Spleen (tissue), 11 donors: Measurements from ENCODE around the gene GRIK2. TPM values are rescaled to one million over a fixed set of nuclear protein-coding genes. Genes with fewer than 3 reads are reported as not detected.

ENCODE experiments used
- DNase-seq: peaks from one replicate; pipeline ENCODE4 v3.0.0-alpha.2; 2020
- H3K27ac ChIP-seq, 8 donors: fragments of 200-600 bp; sonication (generic) in 7 of 8; 1 replicate in 4 of 8; 2 replicates in 4 of 8; pipeline versions ENCODE4 v1.5.0 to v1.8.0; 2016 to 2021; ENCODE audit warnings: inconsistent platforms in 4 of 8, mild to moderate bottlenecking in 4 of 8, moderate library complexity in 1 of 8
- H3K27me3 ChIP-seq, 7 donors: fragments of 200-600 bp; sonication (generic) in 6 of 7; replicated peaks in 1 of 7; 1 replicate in 4 of 7; 2 replicates in 3 of 7; pipeline versions ENCODE4 v1.5.0 to v1.8.0; 2016 to 2021; ENCODE audit warnings: inconsistent platforms in 3 of 7, mild to moderate bottlenecking in 1 of 7
- H3K36me3 ChIP-seq, 6 donors: fragments of 200-600 bp; sonication (generic) in 5 of 6; 1 replicate in 4 of 6; 2 replicates in 2 of 6; pipeline versions ENCODE4 v1.5.0 to v1.8.0; 2016 to 2021; ENCODE audit warnings: inconsistent platforms in 2 of 6
- H3K4me1 ChIP-seq, 6 donors: fragments of 200-600 bp; sonication (generic) in 5 of 6; 1 replicate in 3 of 6; 2 replicates in 3 of 6; pipeline versions ENCODE4 v1.5.0 to v1.8.0; 2016 to 2021; ENCODE audit warnings: inconsistent platforms in 3 of 6
- H3K4me3 ChIP-seq, 8 donors: fragments of 200-600 bp; sonication (generic) in 7 of 8; 1 replicate in 4 of 8; 2 replicates in 4 of 8; pipeline versions ENCODE4 v1.5.0 to v1.8.0; 2016 to 2021; ENCODE audit warnings: inconsistent platforms in 4 of 8, mild to moderate bottlenecking in 4 of 8, moderate library complexity in 2 of 8
- H3K9me3 ChIP-seq, 8 donors: fragments of 200-600 bp; sonication (generic) in 7 of 8; 1 replicate in 4 of 8; 2 replicates in 4 of 8; pipeline versions ENCODE4 v1.5.0 to v1.8.0; 2016 to 2021; ENCODE audit warnings: inconsistent platforms in 4 of 8
- POLR2A ChIP-seq, 3 donors: fragments of 450-650 bp; IDR thresholded peaks; one replicate each; pipeline ENCODE4 v1.5.1; 2017; ENCODE audit warnings: antibody characterized with exemption in 3 of 3, mild to moderate bottlenecking in 1 of 3
- POLR2AphosphoS5 ChIP-seq, 3 donors: sonication (generic); formaldehyde crosslinking; IDR thresholded peaks; one replicate each; pipeline ENCODE4 v1.5.1; 2017; ENCODE audit warnings: antibody characterized with exemption in 3 of 3
- WGBS, 5 donors: extraction: QIAGEN DNeasy Blood & Tissue Kit in 3 of 5; methylation state at CpG; one replicate each; pipeline versions ENCODE4 v1.1.5 to v1.1.7; 2013 to 2018; 5-methylcytosine and 5-hydroxymethylcytosine counted together
- intact Hi-C: fragments of 100-400 bp; cut with DNase I; formaldehyde crosslinking; loops from one replicate; pipeline ENCODE4 v1.15.0; 2023; ENCODE audit warnings: low total_unique reads
- polyA plus RNA-seq, 3 donors: library from polyadenylated mRNA; stranded (reverse); fragments of 200-250 nt; gene quantifications; one replicate each; pipeline ENCODE4 v1.2.1, GENCODE V29; 2013
- total RNA-seq, 7 donors: library from RNA; depleted of rRNA in 3 of 7; stranded (reverse); fragments of >200 nt in 3 of 7; fragmentation: NEBNext Ultra II Directional in 4 of 7; extraction: Animal tissue kit (Norgen Biotek cat#: 25700) in 4 of 7; gene quantifications; one replicate each; pipeline versions ENCODE4 v1.1.0 to v1.2.1, GENCODE V29; 2016 to 2021
- TF ChIP-seq, protein P1 (sequence below), 11 experiments: fragments of 200-600 bp in 7 of 11; fragments of 450-650 bp in 4 of 11; sonication (generic) in 4 of 11; IDR thresholded peaks in 8 of 11; conservative IDR thresholded peaks in 3 of 11; 1 replicate in 7 of 11; 2 replicates in 4 of 11; pipeline versions ENCODE4 v1.4.0 to v1.8.0; 2016 to 2021; ENCODE audit warnings: antibody characterized with exemption in 11 of 11, inconsistent platforms in 4 of 11, mild to moderate bottlenecking in 1 of 11
- donor health status: healthy with polysubstance abuse.
- donor health status: DM: no; HTN: no; CAD: no; lungs with moderate emphysema.
- donor health status: DM: no; HTN: no; CAD: no.
- donor health status: Bipolar disorder and iron deficiency.
- donor health status: healthy.
- donor health status: DM: no; HTN: no; CAD: no.
- donor health status: DM: yes; HTN: yes; CAD: no.

The GRIK2 gene
- total and polyA plus RNA-seq, 10 donors: 0.07 to 2.7 (median 0.89) TPM

- intact Hi-C loops: no loop called here
- no peak for DNase-seq
- Histone ChIP-seq H3K27me3 (no peaks in the 10 kb centered on the region), H3K4me3 (no peak overlapping the region), H3K4me1 (no peaks in the 10 kb centered on the region), H3K36me3 (no peaks in the 10 kb centered on the region), H3K9me3 (no peaks in the 10 kb centered on the region), H3K27ac (no peak overlapping the region)
- WGBS, 5 donors: 78 to 95% (median 87%) methylated on average over 2 of the region's 2 CpGs
- TF ChIP-seq POLR2AphosphoS5 (IDR thresholded peaks at IDR 0.05) (no peak), POLR2A (IDR thresholded peaks at IDR 0.05) (no peak)
- TF ChIP-seq, protein P1, sequence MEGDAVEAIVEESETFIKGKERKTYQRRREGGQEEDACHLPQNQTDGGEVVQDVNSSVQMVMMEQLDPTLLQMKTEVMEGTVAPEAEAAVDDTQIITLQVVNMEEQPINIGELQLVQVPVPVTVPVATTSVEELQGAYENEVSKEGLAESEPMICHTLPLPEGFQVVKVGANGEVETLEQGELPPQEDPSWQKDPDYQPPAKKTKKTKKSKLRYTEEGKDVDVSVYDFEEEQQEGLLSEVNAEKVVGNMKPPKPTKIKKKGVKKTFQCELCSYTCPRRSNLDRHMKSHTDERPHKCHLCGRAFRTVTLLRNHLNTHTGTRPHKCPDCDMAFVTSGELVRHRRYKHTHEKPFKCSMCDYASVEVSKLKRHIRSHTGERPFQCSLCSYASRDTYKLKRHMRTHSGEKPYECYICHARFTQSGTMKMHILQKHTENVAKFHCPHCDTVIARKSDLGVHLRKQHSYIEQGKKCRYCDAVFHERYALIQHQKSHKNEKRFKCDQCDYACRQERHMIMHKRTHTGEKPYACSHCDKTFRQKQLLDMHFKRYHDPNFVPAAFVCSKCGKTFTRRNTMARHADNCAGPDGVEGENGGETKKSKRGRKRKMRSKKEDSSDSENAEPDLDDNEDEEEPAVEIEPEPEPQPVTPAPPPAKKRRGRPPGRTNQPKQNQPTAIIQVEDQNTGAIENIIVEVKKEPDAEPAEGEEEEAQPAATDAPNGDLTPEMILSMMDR (IDR thresholded peaks at IDR 0.05 in 8 of 11, conservative IDR thresholded peaks at IDR 0.05 in 3 of 11): no peak
Observed at GRCh38 chr6:101652079-101652478, 258.6 kb downstream of the GRIK2 start.

- intact Hi-C loops: no loop called here
- no peak for DNase-seq
- H3K27ac ChIP-seq: no peak overlapping the region
- H3K4me3 ChIP-seq: no peak overlapping the region
- no peaks in the 10 kb centered on the region for H3K4me1 ChIP-seq
- no peaks in the 10 kb centered on the region for H3K27me3 ChIP-seq
- no peak for TF ChIP-seq POLR2AphosphoS5 (IDR thresholded peaks at IDR 0.05)
- TF ChIP-seq POLR2A (IDR thresholded peaks at IDR 0.05): no peak
- TF ChIP-seq, protein P1 (IDR thresholded peaks at IDR 0.05 in 8 of 11, conservative IDR thresholded peaks at IDR 0.05 in 3 of 11): no peak
- peaks cover 0 to 12% (median 4%) of the 10 kb centered on the region in 8 donors for H3K9me3 ChIP-seq
- H3K36me3 ChIP-seq: no peaks in the 10 kb centered on the region
Observed at GRCh38 chr6:101655109-101655508, 261.6 kb downstream of the GRIK2 start.

DNA sequence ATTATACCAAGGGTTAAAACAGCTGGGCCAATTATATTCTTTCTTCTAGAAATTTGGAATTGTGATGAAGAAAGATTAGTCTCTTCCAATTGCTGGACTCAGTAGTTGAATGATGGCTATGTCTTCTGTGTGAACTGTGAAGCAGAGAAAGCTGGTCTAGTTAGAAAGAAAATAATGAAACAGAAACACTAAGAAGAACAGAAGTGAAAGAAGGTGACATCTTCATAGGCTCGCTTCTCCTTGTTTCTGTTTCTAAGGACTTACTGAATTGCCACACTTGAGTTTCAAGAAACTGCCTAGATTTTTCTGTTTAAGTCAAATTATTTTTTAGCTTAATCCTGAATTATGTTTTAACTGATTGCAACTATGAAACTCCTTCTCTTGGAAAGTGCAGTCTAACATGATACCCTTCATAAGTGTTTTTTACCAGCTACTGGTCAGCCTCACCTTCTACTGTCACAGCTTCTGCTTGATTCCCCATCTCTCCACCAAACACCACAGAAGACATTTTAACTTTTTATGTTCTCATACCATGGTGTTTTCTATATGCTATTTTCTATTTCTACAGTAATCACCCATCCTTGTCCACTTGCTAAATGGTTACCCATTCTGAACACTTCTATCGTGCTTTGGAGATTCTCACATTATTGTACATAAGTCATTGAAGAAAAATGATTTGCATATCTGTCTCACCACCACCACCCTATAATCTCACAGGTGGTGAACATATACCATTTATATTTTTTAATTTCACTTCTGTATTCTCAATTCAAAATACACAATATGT is 268.8 kb downstream of the GRIK2 start:
- WGBS, 5 donors: 77 to 84% (median 82%) methylated on average over 2 of the region's 2 CpGs
- no peak overlapping the region for H3K4me3 ChIP-seq
- no peak overlapping the region for H3K27ac ChIP-seq
- DNase-seq: no peak
- no peaks in the 10 kb centered on the region for H3K4me1 ChIP-seq
- TF ChIP-seq, protein P1 (IDR thresholded peaks at IDR 0.05 in 8 of 11, conservative IDR thresholded peaks at IDR 0.05 in 3 of 11): no peak
- TF ChIP-seq POLR2A (IDR thresholded peaks at IDR 0.05) (no peak), POLR2AphosphoS5 (IDR thresholded peaks at IDR 0.05) (no peak)
- peaks cover 0 to 19% (median 5%) of the 10 kb centered on the region in 8 donors for H3K9me3 ChIP-seq
- no peaks in the 10 kb centered on the region for H3K36me3 ChIP-seq
- no peaks in the 10 kb centered on the region for H3K27me3 ChIP-seq
- intact Hi-C loops: no loop called here

GRCh38 chr6:101663100-101663499 is 269.6 kb downstream of the GRIK2 start:
- Histone ChIP-seq H3K4me3 (no peak overlapping the region), H3K4me1 (no peaks in the 10 kb centered on the region), H3K27me3 (no peaks in the 10 kb centered on the region), H3K36me3 (no peaks in the 10 kb centered on the region), H3K9me3 (peaks cover 0 to 16% (median 2%) of the 10 kb centered on the region in 8 donors), H3K27ac (no peak overlapping the region)
- TF ChIP-seq POLR2AphosphoS5 (IDR thresholded peaks at IDR 0.05) (no peak), POLR2A (IDR thresholded peaks at IDR 0.05) (no peak)
- TF ChIP-seq, protein P1 (IDR thresholded peaks at IDR 0.05 in 8 of 11, conservative IDR thresholded peaks at IDR 0.05 in 3 of 11): no peak
- DNase-seq: no peak
- WGBS, 5 donors: 51 to 77% (median 69%) methylated on average over 6 of the region's 6 CpGs
- intact Hi-C loops: no loop called here
